DND-41 (cell line): ENCODE data around the gene CCDC167.

Experiments used
- CTCF ChIP-seq: IDR thresholded peaks from 2 replicates; pipeline ENCODE4 v1.5.1; 2012; ENCODE audit warnings: borderline replicate concordance, low read length, moderate library complexity, mild to moderate bottlenecking; ENCODE audit not compliant: poor library complexity, severe bottlenecking; ENCODE audit errors: extremely low read depth
- EZH2 ChIP-seq: IDR thresholded peaks from 3 replicates; pipeline ENCODE4 v1.6.1; 2012; ENCODE audit warnings: borderline replicate concordance, low read depth, mild to moderate bottlenecking, moderate library complexity, low read length, inconsistent platforms; ENCODE audit not compliant: severe bottlenecking

GRCh38 chr6:37530297-37530696, 30.6 kb upstream of the CCDC167 start:
- TF ChIP-seq CTCF (no peak), EZH2 (no peak)
